Measurements from ENCODE around the gene AFAP1L2.

Gene AFAP1L2

GRCh38 chr10:114258274-114258840 lies 145.9 kb downstream of the AFAP1L2 start:
- no peak for FAIRE-seq

GRCh38 chr10:114257498-114257897 lies 146.8 kb downstream of the AFAP1L2 start:
- no peak for FAIRE-seq

GRCh38 chr10:114256822-114257221 lies 147.5 kb downstream of the AFAP1L2 start:
- no peak for FAIRE-seq

GRCh38 chr10:114256008-114256765 lies 148.1 kb downstream of the AFAP1L2 start:
- no peak for FAIRE-seq

GRCh38 chr10:114255227-114255626 lies 149.1 kb downstream of the AFAP1L2 start:
- no peak for FAIRE-seq

GRCh38 chr10:114252883-114253282 lies 151.4 kb downstream of the AFAP1L2 start:
- no peak for FAIRE-seq

GRCh38 chr10:114252092-114252491 lies 152.2 kb downstream of the AFAP1L2 start:
- FAIRE-seq: no peak

- no peak for FAIRE-seq
Observed at GRCh38 chr10:114250716-114251115, 153.6 kb downstream of the AFAP1L2 start.

GRCh38 chr10:114250236-114250635 lies 154.1 kb downstream of the AFAP1L2 start:
- FAIRE-seq: no peak

- no peak for FAIRE-seq
Observed at GRCh38 chr10:114246679-114247305, 157.5 kb downstream of the AFAP1L2 start.

- FAIRE-seq: no peak
Observed at GRCh38 chr10:114245121-114245791, 159.0 kb downstream of the AFAP1L2 start.

Data from G401.6 (cell line).